HG02884 (cell line): ENCODE measurements around the gene TBL1XR1.
A peak's percentile ranks its signal among the peaks of the same experiment; 100 is the strongest.
"Not testable (repeated sequence)": the region's sequence is repeated elsewhere in the genome, so short reads cannot be mapped to it uniquely, and the experiment has no call there.

Source experiments
- ATAC-seq: cut with Tn5 transposase; IDR thresholded peaks from one replicate; pipeline ENCODE4 v1.9.1; 2021; ENCODE audit warnings: mild to moderate bottlenecking, moderate library complexity; ENCODE audit not compliant: unreplicated experiment

Gene TBL1XR1

DNA sequence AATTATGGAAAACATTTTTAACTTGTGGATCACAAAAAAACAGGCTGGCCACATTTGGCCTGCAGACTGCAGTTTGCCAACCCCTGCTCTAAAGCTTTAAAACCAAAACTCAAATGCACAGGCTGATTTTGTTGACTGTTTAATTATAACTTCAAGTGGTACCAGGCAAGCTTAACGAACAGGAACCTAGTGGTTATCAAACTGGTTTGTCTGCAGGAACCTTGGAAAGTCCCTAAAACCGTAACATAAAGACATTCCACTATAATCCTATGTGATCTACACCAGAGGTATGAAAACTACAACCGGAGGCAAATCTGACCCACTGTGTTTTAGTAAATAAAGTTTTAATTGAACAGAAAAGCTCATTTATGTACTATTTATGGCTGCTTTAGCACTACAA, 52.4 kb downstream of the TBL1XR1 start:
- peak; percentile 54 for ATAC-seq

GRCh38 chr3:177141899-177142646, 55.2 kb downstream of the TBL1XR1 start:
- no peak for ATAC-seq

DNA sequence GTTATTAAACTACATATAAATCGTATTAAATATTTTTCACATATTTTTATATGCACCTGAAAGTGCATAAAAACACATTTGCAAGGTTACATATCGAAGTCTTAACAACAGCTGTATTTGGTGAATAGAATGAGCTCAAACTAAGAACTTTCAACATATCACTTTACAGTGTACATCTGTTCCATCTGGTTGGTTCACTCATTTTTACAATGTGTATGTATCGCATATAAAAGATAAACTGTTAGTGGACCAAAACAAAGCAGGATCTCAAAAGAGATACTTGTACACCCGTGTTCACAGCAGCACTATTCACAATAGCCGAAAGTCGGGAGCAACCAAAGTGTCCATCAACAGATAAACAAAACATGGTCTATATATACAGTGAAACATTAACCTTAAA, 55.8 kb downstream of the TBL1XR1 start:
- no peak for ATAC-seq

DNA sequence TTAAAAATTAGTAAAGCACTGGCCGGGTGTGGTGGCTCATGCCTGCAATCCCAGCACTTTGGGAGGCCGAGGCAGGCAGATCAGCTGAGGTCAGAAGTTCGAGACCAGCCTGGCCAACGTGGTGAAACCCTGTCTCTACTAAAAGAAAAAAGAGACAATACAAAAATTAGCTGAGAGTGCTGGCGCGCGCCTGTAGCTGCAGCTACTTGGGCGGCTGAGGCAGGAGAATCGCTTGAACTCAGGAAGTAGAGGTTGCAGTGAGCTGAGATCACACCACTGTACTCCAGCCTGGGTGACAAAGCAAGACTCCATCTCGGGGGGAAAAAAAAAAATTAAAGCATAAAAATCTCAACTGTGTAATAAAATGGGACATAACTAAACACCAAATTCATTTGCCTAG, 58.1 kb downstream of the TBL1XR1 start:
- not testable (repeated sequence) for ATAC-seq

DNA sequence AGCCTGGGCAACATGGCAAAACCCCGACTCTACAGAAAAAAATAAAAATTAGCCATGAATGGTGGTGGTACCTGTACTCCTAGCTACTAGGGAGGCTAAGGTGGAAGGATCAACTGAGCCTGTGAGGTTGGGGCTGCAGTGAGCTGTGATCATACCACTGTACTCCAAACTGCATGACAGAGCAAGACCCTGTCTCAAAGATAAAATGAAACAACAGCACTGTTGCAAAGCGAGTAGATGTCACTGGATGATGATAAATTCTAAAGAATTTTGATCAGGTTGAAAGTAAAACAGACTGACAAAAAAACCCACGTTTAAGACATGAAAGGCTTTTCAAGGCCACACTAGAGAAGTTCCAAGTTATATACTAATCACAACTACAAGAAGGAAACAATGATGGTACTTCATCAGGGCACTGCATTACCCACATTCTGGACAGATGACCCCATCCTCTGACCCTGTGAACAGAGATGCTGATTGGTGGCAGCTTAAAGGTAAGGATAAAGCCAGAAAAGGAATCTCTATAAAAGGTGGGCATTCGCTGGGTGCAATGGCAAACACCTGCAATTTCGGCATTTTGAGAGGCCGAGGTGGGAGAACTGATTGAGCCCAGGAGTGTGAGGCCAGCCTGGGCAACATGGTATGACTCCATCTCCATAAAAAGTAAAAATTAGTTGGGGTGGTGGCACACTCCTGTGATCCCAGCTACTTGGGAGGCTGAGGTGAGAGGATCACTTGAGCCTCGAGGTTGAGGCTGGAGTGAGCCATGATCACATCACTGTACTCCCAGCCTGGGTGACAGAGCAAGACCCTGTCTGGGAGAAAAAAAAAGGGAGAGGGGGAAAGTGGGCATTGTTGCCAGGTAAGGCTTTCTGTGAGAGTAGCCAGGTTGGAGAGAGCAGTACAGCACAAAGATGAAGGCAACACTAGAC, 59.2 kb downstream of the TBL1XR1 start:
- ATAC-seq, result no peak

DNA sequence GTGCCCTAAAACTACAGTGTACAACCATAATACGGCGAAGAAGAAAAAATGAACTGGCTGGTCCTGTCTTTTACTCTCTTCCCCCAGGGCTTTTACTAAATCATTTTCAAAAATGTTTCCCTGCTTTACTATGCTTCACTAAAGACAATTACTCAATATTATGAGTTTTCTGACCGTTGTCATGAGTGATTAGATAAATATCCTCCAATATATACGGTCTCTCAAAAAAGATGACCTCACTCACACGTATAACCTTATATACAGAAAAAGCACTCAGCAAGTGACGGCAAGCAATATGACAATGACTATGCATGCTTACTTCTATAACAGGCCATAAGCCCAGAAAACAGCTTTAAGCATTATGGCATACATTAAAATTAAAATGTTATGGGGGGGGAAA, 60.5 kb downstream of the TBL1XR1 start:
- ATAC-seq, result no peak

DNA sequence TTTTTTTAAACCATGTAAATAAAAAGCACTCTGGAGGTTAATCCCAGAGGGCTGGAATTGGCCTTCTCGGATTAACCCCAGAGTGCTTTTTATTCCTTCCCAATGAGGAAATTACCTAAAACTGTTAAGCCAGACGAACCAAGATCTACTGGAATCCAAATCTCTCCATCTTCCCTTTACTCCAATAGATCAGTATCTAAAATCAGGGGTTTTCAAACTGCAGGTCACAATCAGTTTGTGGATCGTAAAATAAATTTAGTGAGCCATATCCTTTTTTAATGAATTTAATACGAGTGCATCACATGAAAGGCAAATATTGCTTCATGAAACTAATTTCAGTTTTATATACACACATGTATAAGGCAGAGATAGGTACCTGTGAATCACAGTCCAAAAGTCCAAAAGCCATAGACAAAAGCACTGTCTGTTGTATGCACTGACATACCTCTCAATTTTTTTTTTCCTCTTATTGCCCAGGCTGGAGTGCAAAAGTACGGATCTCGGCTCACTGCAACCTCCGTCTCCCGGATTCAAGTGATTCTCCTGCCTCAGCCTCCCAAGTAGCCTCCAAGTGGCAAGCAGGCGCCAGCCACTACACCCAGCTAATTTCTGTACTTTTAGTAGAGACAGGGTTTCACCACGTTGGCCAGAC, 61.3 kb downstream of the TBL1XR1 start:
- ATAC-seq, result no peak

DNA sequence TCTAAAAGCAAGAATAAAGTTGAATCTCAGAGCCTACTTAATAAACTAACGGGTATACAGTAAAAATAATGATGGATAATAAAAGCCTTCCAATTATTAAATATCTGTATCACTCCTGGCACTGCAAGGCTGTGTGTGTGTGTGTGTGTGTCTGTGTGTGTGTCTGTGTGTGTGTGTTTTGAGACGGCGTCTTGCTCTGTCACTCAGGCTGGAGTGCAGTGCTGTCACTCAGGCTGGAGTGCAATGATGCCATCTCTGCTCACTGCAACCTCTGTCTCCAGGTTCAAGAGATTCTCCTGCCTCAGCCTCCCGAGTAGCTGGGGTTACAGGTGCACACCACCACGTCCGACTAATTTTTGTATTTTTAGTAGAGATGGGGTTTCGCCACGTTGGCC, 62.5 kb downstream of the TBL1XR1 start:
- no peak for ATAC-seq

GRCh38 chr3:177133860-177134815, 63.1 kb downstream of the TBL1XR1 start:
- no peak for ATAC-seq

DNA sequence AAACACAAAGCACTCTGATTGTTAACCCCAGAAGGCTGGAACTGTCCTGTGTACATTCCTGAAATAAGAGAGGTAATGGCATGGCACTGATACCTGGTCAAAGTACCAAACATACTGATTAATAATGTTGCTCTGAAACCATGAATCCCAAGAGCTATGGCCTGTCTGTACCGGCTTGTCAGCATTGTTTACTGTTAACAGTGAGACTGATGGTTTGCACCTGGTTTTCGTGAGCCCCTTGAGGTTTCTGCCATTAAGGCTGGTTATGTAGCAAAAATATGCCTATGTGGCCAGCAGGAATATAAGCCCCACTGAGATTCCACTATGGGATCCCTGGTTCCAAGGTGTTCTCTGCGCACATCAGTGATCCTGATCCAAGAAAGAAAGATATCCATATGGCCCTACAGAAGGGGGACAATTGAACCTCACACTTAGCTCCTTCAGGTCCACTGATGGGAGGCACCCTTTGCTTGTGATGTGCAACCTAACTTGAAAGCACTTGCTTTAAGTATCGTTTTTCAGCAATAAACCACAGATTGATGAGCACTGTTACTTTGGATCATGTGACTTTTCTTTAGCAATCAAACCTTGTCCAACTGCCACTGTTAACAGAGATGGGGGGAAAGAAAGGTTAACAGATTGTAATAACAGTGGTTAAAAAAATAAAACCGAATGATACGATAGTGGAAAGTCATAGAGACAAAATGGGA, 65.2 kb downstream of the TBL1XR1 start:
- no peak for ATAC-seq

DNA sequence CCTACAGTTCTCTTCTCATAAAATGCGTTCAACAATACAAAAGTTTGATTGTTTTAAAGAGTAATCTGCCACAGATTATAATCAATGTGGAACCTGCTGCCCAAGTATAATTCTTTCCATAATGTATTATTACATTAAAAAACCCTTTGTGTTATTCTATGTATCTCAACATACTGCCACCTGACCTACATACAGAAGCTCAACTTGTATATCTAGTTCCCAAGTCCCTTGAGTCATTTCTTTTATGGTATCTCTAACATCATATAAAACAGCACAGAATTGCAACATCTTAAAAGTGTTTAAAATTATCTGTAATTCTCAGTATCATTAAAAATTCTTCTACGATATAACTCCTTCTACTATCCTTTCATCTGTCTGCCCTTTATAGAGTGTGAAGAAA, 70.3 kb downstream of the TBL1XR1 start:
- ATAC-seq, result no peak

GRCh38 chr3:177126015-177126773, 71.1 kb downstream of the TBL1XR1 start:
- ATAC-seq, result no peak

DNA sequence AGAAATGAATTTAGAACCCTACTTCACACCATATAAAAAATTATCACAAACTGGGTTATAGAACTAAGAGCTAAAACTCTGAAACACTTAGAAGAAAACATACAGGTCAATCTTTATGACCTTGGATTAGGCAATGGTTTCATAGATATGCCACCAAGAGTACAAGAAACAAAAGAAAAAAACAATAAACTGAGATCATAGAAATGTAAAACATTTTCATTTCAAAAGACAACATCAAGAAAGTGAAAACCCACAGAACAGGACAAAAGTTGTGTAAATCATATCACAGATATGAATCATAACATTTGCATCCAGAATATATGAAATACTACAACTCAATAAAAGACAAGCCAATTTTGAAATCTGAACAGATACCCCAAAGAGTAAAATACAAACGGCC, 72.4 kb downstream of the TBL1XR1 start:
- ATAC-seq, result no peak

GRCh38 chr3:177123822-177124221, 73.5 kb downstream of the TBL1XR1 start:
- no peak for ATAC-seq

GRCh38 chr3:177122183-177122856, 75.0 kb downstream of the TBL1XR1 start:
- ATAC-seq, result no peak

DNA sequence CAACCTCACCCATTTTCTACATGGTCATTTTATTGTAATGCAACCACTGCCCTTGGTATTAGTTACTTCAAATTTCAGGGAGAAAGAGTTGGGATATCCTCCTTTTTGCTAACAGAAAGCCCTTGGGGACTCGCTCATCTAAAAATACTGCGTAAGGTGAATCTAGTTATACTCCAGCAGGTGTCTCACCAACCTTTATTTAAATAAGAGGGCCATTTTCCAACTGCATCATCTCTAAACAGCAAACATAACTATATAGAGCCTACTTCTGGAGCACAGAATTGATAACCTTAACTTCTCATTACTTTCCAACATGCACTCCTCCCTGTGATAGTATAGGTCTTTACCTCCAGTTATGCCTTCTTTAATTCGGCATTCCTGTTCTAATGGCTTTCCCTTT, 77.5 kb downstream of the TBL1XR1 start:
- no peak for ATAC-seq

DNA sequence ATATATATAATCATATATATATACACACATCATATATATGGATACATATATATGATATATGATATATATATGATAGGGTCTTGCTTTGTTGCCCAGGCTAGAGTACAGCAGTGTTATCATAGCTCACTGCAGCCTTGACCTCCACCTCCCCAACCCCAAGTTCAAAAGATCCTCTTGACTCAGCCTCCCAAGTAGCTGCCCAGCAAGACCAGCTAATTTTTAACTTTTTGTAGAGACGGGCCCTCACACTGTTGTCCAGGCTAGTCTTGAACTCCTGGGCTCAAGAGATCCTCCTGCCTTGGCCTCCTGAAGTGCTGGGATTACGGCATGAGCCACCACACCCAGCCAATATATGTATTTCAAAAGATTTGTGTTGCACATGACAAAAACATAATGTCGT, 83.0 kb downstream of the TBL1XR1 start:
- no peak for ATAC-seq

DNA sequence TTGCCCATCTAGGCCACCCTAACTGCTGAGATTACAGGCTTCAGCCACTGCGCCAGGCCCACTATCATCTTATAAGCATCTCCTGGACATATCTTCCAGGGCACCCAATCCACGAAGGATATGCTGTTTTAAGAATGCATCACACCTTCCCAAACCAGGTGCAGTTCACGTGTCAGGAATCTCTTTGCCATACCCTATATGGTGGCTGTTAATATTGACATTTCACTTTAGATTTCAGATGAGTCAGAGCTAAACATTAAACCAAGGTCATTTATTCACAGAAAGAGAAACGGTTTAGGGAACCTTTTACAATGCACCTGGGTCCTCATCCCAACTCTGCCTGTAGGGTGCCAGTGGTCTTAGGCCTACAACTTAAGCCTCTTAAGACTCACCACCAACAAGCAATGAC, 85.7 kb downstream of the TBL1XR1 start:
- ATAC-seq, result no peak

GRCh38 chr3:177110895-177111294, 86.4 kb downstream of the TBL1XR1 start:
- no peak for ATAC-seq
